ENCODE data around the gene NOD2. TPM values are rescaled to one million over a fixed set of nuclear protein-coding genes. Genes with fewer than 3 reads are reported as not detected.

Gene NOD2
- total and polyA plus RNA-seq, 2 of the 13 experiments (the other 11 are each of a cell fraction or from before 2014, with no cell fraction given): 0.27 to 0.81 TPM

GRCh38 chr16:50741781-50742575 lies 48.6 kb downstream of the NOD2 start, which contains the start of gene CYLD (continued):
- TF ChIP-seq ZNF550 (CRISPR knock-in tag; IDR thresholded peaks at IDR 0.05; ENCODE audit: borderline replicate concordance): no peak
- TF ChIP-seq TAF15 (IDR thresholded peaks at IDR 0.05; ENCODE audit: low read depth, low read length, poor library complexity, severe bottlenecking): peak; percentile 43
- TF ChIP-seq, protein P1, sequence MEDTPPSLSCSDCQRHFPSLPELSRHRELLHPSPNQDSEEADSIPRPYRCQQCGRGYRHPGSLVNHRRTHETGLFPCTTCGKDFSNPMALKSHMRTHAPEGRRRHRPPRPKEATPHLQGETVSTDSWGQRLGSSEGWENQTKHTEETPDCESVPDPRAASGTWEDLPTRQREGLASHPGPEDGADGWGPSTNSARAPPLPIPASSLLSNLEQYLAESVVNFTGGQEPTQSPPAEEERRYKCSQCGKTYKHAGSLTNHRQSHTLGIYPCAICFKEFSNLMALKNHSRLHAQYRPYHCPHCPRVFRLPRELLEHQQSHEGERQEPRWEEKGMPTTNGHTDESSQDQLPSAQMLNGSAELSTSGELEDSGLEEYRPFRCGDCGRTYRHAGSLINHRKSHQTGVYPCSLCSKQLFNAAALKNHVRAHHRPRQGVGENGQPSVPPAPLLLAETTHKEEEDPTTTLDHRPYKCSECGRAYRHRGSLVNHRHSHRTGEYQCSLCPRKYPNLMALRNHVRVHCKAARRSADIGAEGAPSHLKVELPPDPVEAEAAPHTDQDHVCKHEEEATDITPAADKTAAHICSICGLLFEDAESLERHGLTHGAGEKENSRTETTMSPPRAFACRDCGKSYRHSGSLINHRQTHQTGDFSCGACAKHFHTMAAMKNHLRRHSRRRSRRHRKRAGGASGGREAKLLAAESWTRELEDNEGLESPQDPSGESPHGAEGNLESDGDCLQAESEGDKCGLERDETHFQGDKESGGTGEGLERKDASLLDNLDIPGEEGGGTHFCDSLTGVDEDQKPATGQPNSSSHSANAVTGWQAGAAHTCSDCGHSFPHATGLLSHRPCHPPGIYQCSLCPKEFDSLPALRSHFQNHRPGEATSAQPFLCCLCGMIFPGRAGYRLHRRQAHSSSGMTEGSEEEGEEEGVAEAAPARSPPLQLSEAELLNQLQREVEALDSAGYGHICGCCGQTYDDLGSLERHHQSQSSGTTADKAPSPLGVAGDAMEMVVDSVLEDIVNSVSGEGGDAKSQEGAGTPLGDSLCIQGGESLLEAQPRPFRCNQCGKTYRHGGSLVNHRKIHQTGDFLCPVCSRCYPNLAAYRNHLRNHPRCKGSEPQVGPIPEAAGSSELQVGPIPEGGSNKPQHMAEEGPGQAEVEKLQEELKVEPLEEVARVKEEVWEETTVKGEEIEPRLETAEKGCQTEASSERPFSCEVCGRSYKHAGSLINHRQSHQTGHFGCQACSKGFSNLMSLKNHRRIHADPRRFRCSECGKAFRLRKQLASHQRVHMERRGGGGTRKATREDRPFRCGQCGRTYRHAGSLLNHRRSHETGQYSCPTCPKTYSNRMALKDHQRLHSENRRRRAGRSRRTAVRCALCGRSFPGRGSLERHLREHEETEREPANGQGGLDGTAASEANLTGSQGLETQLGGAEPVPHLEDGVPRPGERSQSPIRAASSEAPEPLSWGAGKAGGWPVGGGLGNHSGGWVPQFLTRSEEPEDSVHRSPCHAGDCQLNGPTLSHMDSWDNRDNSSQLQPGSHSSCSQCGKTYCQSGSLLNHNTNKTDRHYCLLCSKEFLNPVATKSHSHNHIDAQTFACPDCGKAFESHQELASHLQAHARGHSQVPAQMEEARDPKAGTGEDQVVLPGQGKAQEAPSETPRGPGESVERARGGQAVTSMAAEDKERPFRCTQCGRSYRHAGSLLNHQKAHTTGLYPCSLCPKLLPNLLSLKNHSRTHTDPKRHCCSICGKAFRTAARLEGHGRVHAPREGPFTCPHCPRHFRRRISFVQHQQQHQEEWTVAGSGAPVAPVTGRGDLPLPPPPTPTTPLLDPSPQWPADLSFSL (CRISPR knock-in tag; IDR thresholded peaks at IDR 0.05): no peak
- TF ChIP-seq ZNF790 (CRISPR knock-in tag; IDR thresholded peaks at IDR 0.05; ENCODE audit: borderline replicate concordance): no peak; the same call in 1 of the 2 replicates
- TF ChIP-seq BRD4 (CRISPR knock-in tag; IDR thresholded peaks at IDR 0.05): 0 out of 2 replicates have a peak, but pooled peaks have one; percentile 29
- no peak for TF ChIP-seq ZMYM3 (CRISPR knock-in tag; IDR thresholded peaks at IDR 0.05)
- TF ChIP-seq, protein P2, sequence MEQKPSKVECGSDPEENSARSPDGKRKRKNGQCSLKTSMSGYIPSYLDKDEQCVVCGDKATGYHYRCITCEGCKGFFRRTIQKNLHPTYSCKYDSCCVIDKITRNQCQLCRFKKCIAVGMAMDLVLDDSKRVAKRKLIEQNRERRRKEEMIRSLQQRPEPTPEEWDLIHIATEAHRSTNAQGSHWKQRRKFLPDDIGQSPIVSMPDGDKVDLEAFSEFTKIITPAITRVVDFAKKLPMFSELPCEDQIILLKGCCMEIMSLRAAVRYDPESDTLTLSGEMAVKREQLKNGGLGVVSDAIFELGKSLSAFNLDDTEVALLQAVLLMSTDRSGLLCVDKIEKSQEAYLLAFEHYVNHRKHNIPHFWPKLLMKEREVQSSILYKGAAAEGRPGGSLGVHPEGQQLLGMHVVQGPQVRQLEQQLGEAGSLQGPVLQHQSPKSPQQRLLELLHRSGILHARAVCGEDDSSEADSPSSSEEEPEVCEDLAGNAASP (CRISPR knock-in tag; IDR thresholded peaks at IDR 0.05; ENCODE audit: borderline replicate concordance): peak; percentile 56
- peak; percentile 71 for TF ChIP-seq ISL2 (CRISPR knock-in tag; IDR thresholded peaks at IDR 0.05)
- peak; percentile 81 for TF ChIP-seq MXD3 (CRISPR knock-in tag; IDR thresholded peaks at IDR 0.05)
- no peak for TF ChIP-seq ZSCAN12 (CRISPR knock-in tag; IDR thresholded peaks at IDR 0.05)
- TF ChIP-seq CREB1 (IDR thresholded peaks at IDR 0.05): peak; percentile 89
- TF ChIP-seq CREB1 (CRISPR knock-in tag; IDR thresholded peaks at IDR 0.05): peak; percentile 89
- TF ChIP-seq HIC2 (CRISPR knock-in tag; IDR thresholded peaks at IDR 0.05; ENCODE audit: low read depth): no peak
- TF ChIP-seq, protein P3, sequence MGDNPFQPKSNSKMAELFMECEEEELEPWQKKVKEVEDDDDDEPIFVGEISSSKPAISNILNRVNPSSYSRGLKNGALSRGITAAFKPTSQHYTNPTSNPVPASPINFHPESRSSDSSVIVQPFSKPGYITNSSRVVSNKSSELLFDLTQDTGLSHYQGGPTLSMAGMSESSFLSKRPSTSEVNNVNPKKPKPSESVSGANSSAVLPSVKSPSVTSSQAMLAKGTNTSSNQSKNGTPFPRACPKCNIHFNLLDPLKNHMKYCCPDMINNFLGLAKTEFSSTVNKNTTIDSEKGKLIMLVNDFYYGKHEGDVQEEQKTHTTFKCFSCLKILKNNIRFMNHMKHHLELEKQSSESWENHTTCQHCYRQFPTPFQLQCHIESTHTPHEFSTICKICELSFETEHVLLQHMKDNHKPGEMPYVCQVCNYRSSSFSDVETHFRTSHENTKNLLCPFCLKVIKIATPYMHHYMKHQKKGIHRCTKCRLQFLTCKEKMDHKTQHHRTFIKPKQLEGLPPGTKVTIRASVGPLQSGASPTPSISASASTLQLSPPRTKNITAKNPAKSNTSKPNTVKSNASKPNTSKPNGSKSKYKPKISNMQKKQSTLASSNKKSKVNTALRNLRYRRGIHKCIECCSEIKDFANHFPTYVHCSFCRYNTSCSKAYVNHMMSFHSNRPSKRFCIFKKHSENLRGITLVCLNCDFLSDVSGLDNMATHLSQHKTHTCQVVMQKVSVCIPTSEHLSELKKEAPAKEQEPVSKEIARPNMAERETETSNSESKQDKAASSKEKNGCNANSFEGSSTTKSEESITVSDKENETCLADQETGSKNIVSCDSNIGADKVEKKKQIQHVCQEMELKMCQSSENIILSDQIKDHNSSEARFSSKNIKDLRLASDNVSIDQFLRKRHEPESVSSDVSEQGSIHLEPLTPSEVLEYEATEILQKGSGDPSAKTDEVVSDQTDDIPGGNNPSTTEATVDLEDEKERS (CRISPR knock-in tag; IDR thresholded peaks at IDR 0.05): no peak
- peak; percentile 56 for TF ChIP-seq ELF3 (CRISPR knock-in tag; IDR thresholded peaks at IDR 0.05)

Measured in HepG2 (cell line).